SH-SY5Y (cell line): ENCODE results near the gene TMEM151A.

Experiments used
- GATA2 ChIP-seq: IDR thresholded peaks from 2 replicates; pipeline ENCODE4 v1.6.1; 2011; ENCODE audit warnings: mild to moderate bottlenecking, low read depth, low read length
- GATA3 ChIP-seq: IDR thresholded peaks from 2 replicates; pipeline ENCODE4 v1.6.1; 2011; ENCODE audit warnings: low read depth, mild to moderate bottlenecking, low read length, moderate library complexity

GRCh38 chr11:66278363-66279091, 13.2 kb upstream of the TMEM151A start:
- TF ChIP-seq GATA2 (no peak), GATA3 (no peak)
